Caco-2 (cell line): ENCODE results near the gene PPP2R2B. TPM values are rescaled to one million over a fixed set of nuclear protein-coding genes. Genes with fewer than 3 reads are reported as not detected.

Experiments used
- BruUV-seq: library from RNA; stranded (reverse); fragments of 400-500 nt; replicated peaks from 2 replicates; lab custom pipeline; 2021; lab: Mats Ljungman, UMichigan
- CTCF ChIA-PET: fragments of 300-600 bp; sonication (Branson Sonifier 250); formaldehyde crosslinking; loops from one replicate; lab custom pipeline; 2022; ENCODE audit warnings: antibody characterized with exemption; lab: Charles Lee
- POLR2A ChIA-PET: fragments of 300-600 bp; sonication (Branson Sonifier 250); formaldehyde crosslinking; loops from one replicate; lab custom pipeline; 2022; ENCODE audit warnings: antibody characterized with exemption; lab: Charles Lee
- DNase-seq, 2 experiments: peaks; one replicate each; pipeline versions ENCODE4 v3.0.0 to v3.0.0-alpha.2; 2020 to 2022
- H3K27me3 ChIP-seq: replicated peaks from 2 replicates; pipeline ENCODE4 v1.6.0; 2011; ENCODE audit warnings: low read length; ENCODE audit not compliant: control insufficient read depth, insufficient read depth
- H3K36me3 ChIP-seq: 2 replicates; pipeline ENCODE4 v1.5.1; 2011; ENCODE audit warnings: low read length; ENCODE audit not compliant: control insufficient read depth, insufficient read depth
- H3K4me1 ChIP-seq: fragments of 250-450 bp; sonication (Bioruptor Pico); 2 replicates; pipeline ENCODE4 v1.5.1; 2020; ENCODE audit warnings: mild to moderate bottlenecking
- H3K4me3 ChIP-seq: 2 replicates; pipeline ENCODE4 v1.5.1; 2011; ENCODE audit warnings: low read depth, mild to moderate bottlenecking, control low read depth, low read length
- H3K9me3 ChIP-seq: fragments of 250-450 bp; sonication (Bioruptor Pico); 2 replicates; pipeline ENCODE4 v1.5.1; 2020; ENCODE audit warnings: mild to moderate bottlenecking, moderate library complexity
- H3K27ac Mint-ChIP-seq: one replicate; pipeline ENCODE4 v1.8.0; 2022; ENCODE audit warnings: mixed read lengths; ENCODE audit not compliant: unreplicated experiment
- H3K27me3 Mint-ChIP-seq: one replicate; pipeline ENCODE4 v1.8.0; 2022; ENCODE audit warnings: mixed read lengths; ENCODE audit not compliant: insufficient read depth, unreplicated experiment
- H3K36me3 Mint-ChIP-seq: one replicate; pipeline ENCODE4 v1.8.0; 2022; ENCODE audit warnings: mild to moderate bottlenecking, mixed read lengths; ENCODE audit not compliant: insufficient read depth, unreplicated experiment
- H3K4me1 Mint-ChIP-seq: one replicate; pipeline ENCODE4 v1.8.0; 2022; ENCODE audit warnings: low read depth, mixed read lengths; ENCODE audit not compliant: unreplicated experiment
- H3K4me3 Mint-ChIP-seq: one replicate; pipeline ENCODE4 v1.8.0; 2022; ENCODE audit warnings: mild to moderate bottlenecking, moderate library complexity, mixed read lengths; ENCODE audit not compliant: unreplicated experiment
- H3K9me3 Mint-ChIP-seq: one replicate; pipeline ENCODE4 v1.8.0; 2022; ENCODE audit warnings: mixed read lengths; ENCODE audit not compliant: unreplicated experiment
- CTCF ChIP-seq, 2 experiments: fragments of 200-600 bp in 1 of 2; IDR thresholded peaks; 1 replicate in 1 of 2; 2 replicates in 1 of 2; pipeline versions ENCODE4 v1.5.1 to v1.8.0; 2011 to 2022; ENCODE audit warnings: antibody characterized with exemption in 1 of 2, control low read depth in 1 of 2, inconsistent platforms in 1 of 2, low read depth in 1 of 2, low read length in 1 of 2, mild to moderate bottlenecking in 1 of 2, moderate library complexity in 1 of 2; ENCODE audit not compliant: insufficient read depth in 1 of 2, severe bottlenecking in 1 of 2, unreplicated experiment in 1 of 2
- intact Hi-C: fragments of 100-400 bp; cut with micrococcal nuclease; formaldehyde crosslinking; loops from one replicate; pipeline ENCODE4 v1.10.0; 2022; ENCODE audit not compliant: unreplicated experiment
- total RNA-seq: library from RNA; stranded (reverse); gene quantifications from 2 replicates; pipeline ENCODE4 v1.2.3, GENCODE V29; 2022

Gene PPP2R2B
- total RNA-seq, 1 experiment from 2014 or later, result 9.8 TPM

- Histone ChIP-seq H3K4me3 (no peak overlapping the region), H3K4me1 (no peaks in the 10 kb centered on the region), H3K9me3 (no peaks in the 10 kb centered on the region), H3K36me3 (no peaks in the 10 kb centered on the region), H3K27me3 (no peaks in the 10 kb centered on the region)
- Mint-ChIP-seq H3K4me3 (no peak overlapping the region), H3K27me3 (peaks cover 4% of the 10 kb centered on the region), H3K4me1 (no peaks in the 10 kb centered on the region), H3K36me3 (no peaks in the 10 kb centered on the region), H3K9me3 (no peaks in the 10 kb centered on the region), H3K27ac (no peak overlapping the region)
- POLR2A ChIA-PET, result no interaction called here
- BruUV-seq, result no TSS peak
- DNase-seq, result peak in 1 of 2 experiments; percentile 32
- no peak for TF ChIP-seq CTCF (IDR thresholded peaks at IDR 0.05; ENCODE audit: insufficient read depth in 1 of 2, low read depth in 1 of 2, low read length in 1 of 2, severe bottlenecking in 1 of 2, unreplicated experiment in 1 of 2)
- intact Hi-C loops, result no loop called here
- CTCF ChIA-PET, result interaction anchor here (0.6 kb wide), 1 partner anchor 84 kb away, joined by 3 read pairs; no protein-coding TSS in a partner anchor
Observed at GRCh38 chr5:146706321-146706972, 172.1 kb downstream of the PPP2R2B start.

- Mint-ChIP-seq H3K4me1 (no peaks in the 10 kb centered on the region), H3K27ac (no peak overlapping the region), H3K9me3 (no peaks in the 10 kb centered on the region), H3K27me3 (peaks cover 4% of the 10 kb centered on the region), H3K4me3 (no peak overlapping the region), H3K36me3 (no peaks in the 10 kb centered on the region)
- Histone ChIP-seq H3K4me1 (no peaks in the 10 kb centered on the region), H3K27me3 (no peaks in the 10 kb centered on the region), H3K4me3 (no peak overlapping the region), H3K36me3 (no peaks in the 10 kb centered on the region), H3K9me3 (no peaks in the 10 kb centered on the region)
- no TSS peak for BruUV-seq
- intact Hi-C loops, result no loop called here
- CTCF ChIA-PET, result no interaction called here
- POLR2A ChIA-PET, result no interaction called here
- DNase-seq, result no peak
- no peak for TF ChIP-seq CTCF (IDR thresholded peaks at IDR 0.05; ENCODE audit: insufficient read depth in 1 of 2, low read depth in 1 of 2, low read length in 1 of 2, severe bottlenecking in 1 of 2, unreplicated experiment in 1 of 2)
Observed at GRCh38 chr5:146704949-146705665, 173.4 kb downstream of the PPP2R2B start.

- no peak for DNase-seq
- H3K4me3 Mint-ChIP-seq, result no peak overlapping the region
- H3K27me3 ChIP-seq, result no peaks in the 10 kb centered on the region
- no peaks in the 10 kb centered on the region for H3K9me3 ChIP-seq
- peaks cover 4% of the 10 kb centered on the region for H3K27me3 Mint-ChIP-seq
- H3K36me3 Mint-ChIP-seq, result no peaks in the 10 kb centered on the region
- H3K9me3 Mint-ChIP-seq, result no peaks in the 10 kb centered on the region
- no peaks in the 10 kb centered on the region for H3K4me1 Mint-ChIP-seq
- no peaks in the 10 kb centered on the region for H3K36me3 ChIP-seq
- BruUV-seq, result no TSS peak
- H3K4me3 ChIP-seq, result no peak overlapping the region
- H3K27ac Mint-ChIP-seq, result no peak overlapping the region
- ChIA-PET POLR2A (no interaction called here), CTCF (interaction anchor here (0.6 kb wide), 1 partner anchor 874 kb away, joined by 3 read pairs; no protein-coding TSS in a partner anchor)
- intact Hi-C loops, result no loop called here
- H3K4me1 ChIP-seq, result no peaks in the 10 kb centered on the region
- TF ChIP-seq CTCF (IDR thresholded peaks at IDR 0.05; ENCODE audit: insufficient read depth in 1 of 2, low read depth in 1 of 2, low read length in 1 of 2, severe bottlenecking in 1 of 2, unreplicated experiment in 1 of 2), result no peak
Observed at GRCh38 chr5:146703899-146704298, 174.7 kb downstream of the PPP2R2B start.
